ENCODE data around the gene RBFOX2. TPM values are rescaled to one million over a fixed set of nuclear protein-coding genes. Genes with fewer than 3 reads are reported as not detected.

The RBFOX2 gene
- total and polyA plus RNA-seq, 10 of the 15 experiments (the other 5 are each of a cell fraction or from before 2014, with no cell fraction given) = 0.01 to 2.7 (median 0.17) TPM; not detected in 4

DNA sequence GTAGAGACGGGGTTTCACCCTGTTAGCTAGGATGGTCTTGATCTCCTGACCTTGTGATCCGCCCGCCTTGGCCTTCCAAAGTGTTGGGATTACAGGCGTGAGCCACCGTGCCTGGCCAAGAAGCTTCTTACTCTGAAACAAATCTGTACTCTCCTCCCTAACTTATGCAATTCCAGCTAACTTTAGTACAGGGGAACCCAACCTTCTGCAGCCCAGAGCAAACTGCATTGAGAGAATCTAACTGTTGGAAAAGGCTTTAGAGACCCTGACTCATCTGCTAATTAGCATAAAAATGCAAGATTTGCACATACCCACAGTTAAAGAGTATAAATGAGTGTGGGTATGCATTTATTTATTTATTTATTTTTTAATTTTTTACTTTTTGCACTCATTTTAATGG, 246.1 kb downstream of the RBFOX2 start:
- H3K79me2 ChIP-seq (ENCODE audit: control insufficient read depth, insufficient read depth, low read length) = no peaks in the 10 kb centered on the region
- 49% methylated on average over 5 of the region's 5 CpGs for WGBS (ENCODE audit: insufficient coverage, insufficient replicate concordance, low lambda C conversion rate, missing lambda C conversion rate)
- SMC1A ChIA-PET (ENCODE audit: uncharacterized antibody, unreplicated experiment) = interaction anchor here (1.3 kb wide), 1 partner anchor 21 kb away, joined by 3 read pairs; no protein-coding TSS in a partner anchor
- TF ChIP-seq NFYA (IDR thresholded peaks at IDR 0.05; ENCODE audit: borderline replicate concordance, low read depth, low read length) (no peak), ZNF217 (IDR thresholded peaks at IDR 0.05) (no peak), YY1 (IDR thresholded peaks at IDR 0.05; ENCODE audit: low read depth, low read length) (no peak), ZBTB33 (IDR thresholded peaks at IDR 0.05) (no peak), RUNX3 (IDR thresholded peaks at IDR 0.05; ENCODE audit: low read length) (no peak), SIN3A (IDR thresholded peaks at IDR 0.05; ENCODE audit: low read depth, low read length) (no peak), ZNF687 (IDR thresholded peaks at IDR 0.05) (no peak), KLF5 (IDR thresholded peaks at IDR 0.05; ENCODE audit: partially characterized antibody) (no peak), RELA (IDR thresholded peaks at IDR 0.05; ENCODE audit: borderline replicate concordance, partially characterized antibody) (no peak), MTA3 (IDR thresholded peaks at IDR 0.05; ENCODE audit: borderline replicate concordance, low read length) (no peak), SMARCA5 (IDR thresholded peaks at IDR 0.05) (no peak)
- TF ChIP-seq, protein P1, sequence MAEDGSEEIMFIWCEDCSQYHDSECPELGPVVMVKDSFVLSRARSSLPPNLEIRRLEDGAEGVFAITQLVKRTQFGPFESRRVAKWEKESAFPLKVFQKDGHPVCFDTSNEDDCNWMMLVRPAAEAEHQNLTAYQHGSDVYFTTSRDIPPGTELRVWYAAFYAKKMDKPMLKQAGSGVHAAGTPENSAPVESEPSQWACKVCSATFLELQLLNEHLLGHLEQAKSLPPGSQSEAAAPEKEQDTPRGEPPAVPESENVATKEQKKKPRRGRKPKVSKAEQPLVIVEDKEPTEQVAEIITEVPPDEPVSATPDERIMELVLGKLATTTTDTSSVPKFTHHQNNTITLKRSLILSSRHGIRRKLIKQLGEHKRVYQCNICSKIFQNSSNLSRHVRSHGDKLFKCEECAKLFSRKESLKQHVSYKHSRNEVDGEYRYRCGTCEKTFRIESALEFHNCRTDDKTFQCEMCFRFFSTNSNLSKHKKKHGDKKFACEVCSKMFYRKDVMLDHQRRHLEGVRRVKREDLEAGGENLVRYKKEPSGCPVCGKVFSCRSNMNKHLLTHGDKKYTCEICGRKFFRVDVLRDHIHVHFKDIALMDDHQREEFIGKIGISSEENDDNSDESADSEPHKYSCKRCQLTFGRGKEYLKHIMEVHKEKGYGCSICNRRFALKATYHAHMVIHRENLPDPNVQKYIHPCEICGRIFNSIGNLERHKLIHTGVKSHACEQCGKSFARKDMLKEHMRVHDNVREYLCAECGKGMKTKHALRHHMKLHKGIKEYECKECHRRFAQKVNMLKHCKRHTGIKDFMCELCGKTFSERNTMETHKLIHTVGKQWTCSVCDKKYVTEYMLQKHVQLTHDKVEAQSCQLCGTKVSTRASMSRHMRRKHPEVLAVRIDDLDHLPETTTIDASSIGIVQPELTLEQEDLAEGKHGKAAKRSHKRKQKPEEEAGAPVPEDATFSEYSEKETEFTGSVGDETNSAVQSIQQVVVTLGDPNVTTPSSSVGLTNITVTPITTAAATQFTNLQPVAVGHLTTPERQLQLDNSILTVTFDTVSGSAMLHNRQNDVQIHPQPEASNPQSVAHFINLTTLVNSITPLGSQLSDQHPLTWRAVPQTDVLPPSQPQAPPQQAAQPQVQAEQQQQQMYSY (CRISPR knock-in tag; IDR thresholded peaks at IDR 0.05) = no peak
- TF ChIP-seq, protein P2, sequence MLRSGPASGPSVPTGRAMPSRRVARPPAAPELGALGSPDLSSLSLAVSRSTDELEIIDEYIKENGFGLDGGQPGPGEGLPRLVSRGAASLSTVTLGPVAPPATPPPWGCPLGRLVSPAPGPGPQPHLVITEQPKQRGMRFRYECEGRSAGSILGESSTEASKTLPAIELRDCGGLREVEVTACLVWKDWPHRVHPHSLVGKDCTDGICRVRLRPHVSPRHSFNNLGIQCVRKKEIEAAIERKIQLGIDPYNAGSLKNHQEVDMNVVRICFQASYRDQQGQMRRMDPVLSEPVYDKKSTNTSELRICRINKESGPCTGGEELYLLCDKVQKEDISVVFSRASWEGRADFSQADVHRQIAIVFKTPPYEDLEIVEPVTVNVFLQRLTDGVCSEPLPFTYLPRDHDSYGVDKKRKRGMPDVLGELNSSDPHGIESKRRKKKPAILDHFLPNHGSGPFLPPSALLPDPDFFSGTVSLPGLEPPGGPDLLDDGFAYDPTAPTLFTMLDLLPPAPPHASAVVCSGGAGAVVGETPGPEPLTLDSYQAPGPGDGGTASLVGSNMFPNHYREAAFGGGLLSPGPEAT (IDR thresholded peaks at IDR 0.05; ENCODE audit: low read depth) = no peak
- TF ChIP-seq, protein P3, sequence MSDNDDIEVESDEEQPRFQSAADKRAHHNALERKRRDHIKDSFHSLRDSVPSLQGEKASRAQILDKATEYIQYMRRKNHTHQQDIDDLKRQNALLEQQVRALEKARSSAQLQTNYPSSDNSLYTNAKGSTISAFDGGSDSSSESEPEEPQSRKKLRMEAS (IDR thresholded peaks at IDR 0.05; ENCODE audit: low read depth, low read length) = no peak

More for the DNA sequence above, 246.1 kb downstream of the RBFOX2 start:
- in situ Hi-C loops (cut with MboI) (no loop called here), intact Hi-C loops (cut with micrococcal nuclease; ENCODE audit: unreplicated experiment) (no loop called here)
- H3K4me3 ChIP-seq = no peak overlapping the region
- H4K20me1 ChIP-seq (ENCODE audit: control insufficient read depth, insufficient read depth) = no peaks in the 10 kb centered on the region
- ChIA-PET RAD21 (ENCODE audit: unreplicated experiment) (no interaction called here), CTCF (interaction anchor here (0.7 to 1.1 kb wide), 3 partner anchors 9 to 156 kb away, joined by 3 to 4 read pairs (median 3); no protein-coding TSS in a partner anchor), POLR2A (no interaction called here)
- H3K9ac ChIP-seq (ENCODE audit: control insufficient read depth, insufficient read depth, low read length) = no peak overlapping the region
- H3K27me3 ChIP-seq (replicated peaks in 1 of 2; ENCODE audit: control insufficient read depth in 2 of 2, insufficient read depth in 2 of 2, low read length in 1 of 2) = peaks cover 0 to 6% of the 10 kb centered on the region in 2 experiments; a peak in 3 of 4 replicates
- no peak for DNase-seq (ENCODE audit: low read depth, low spot score)
- no peak for FAIRE-seq
- no peak overlapping the region for H3K27ac ChIP-seq (ENCODE audit: control insufficient read depth, insufficient read depth)
- H2AFZ ChIP-seq (ENCODE audit: control insufficient read depth, low read depth, low read length) = no peak overlapping the region
- H3K9me3 ChIP-seq (replicated peaks; ENCODE audit: control insufficient read depth, insufficient read depth, low read length) = no peaks in the 10 kb centered on the region
- no TSS peak for BruUV-seq (replicated peaks)
- no peak overlapping the region for H3K4me2 ChIP-seq (ENCODE audit: control insufficient read depth, insufficient read depth)
- no peaks in the 10 kb centered on the region for H3K36me3 ChIP-seq (ENCODE audit: control insufficient read depth in 2 of 2, insufficient read depth in 2 of 2, low read length in 1 of 2)
- no peak for ATAC-seq
- no peaks in the 10 kb centered on the region for H3K4me1 ChIP-seq (ENCODE audit: control insufficient read depth, insufficient read depth, low read length)

Measured in GM12878 (cell line).